H9 (cell line): ENCODE data around the gene KRT15. TPM values are rescaled to one million over a fixed set of nuclear protein-coding genes. Genes with fewer than 3 reads are reported as not detected.

Source experiments
- DNase-seq: peaks from one replicate; pipeline ENCODE4 v3.0.0-alpha.2; 2017
- H2AFZ ChIP-seq: one replicate; pipeline ENCODE4 v1.6.1; 2013; ENCODE audit warnings: mild to moderate bottlenecking, low read length, control low read depth, moderate library complexity
- H2AK5ac ChIP-seq: 2 replicates; pipeline ENCODE4 v1.6.1; 2013; ENCODE audit warnings: low read length, control low read depth, mixed read lengths; ENCODE audit not compliant: insufficient read length
- H2BK120ac ChIP-seq: one replicate; pipeline ENCODE4 v1.6.1; 2013; ENCODE audit warnings: low read depth, mild to moderate bottlenecking, low read length, control low read depth, inconsistent platforms; ENCODE audit not compliant: poor library complexity, severe bottlenecking
- H2BK12ac ChIP-seq: 2 replicates; pipeline ENCODE4 v1.6.1; 2013; ENCODE audit warnings: low read length, control low read depth, mixed read lengths, low read depth; ENCODE audit not compliant: insufficient read length
- H2BK15ac ChIP-seq: 2 replicates; pipeline ENCODE4 v1.6.1; 2013; ENCODE audit warnings: low read depth, low read length, control low read depth
- H2BK20ac ChIP-seq: one replicate; pipeline ENCODE4 v1.6.1; 2013; ENCODE audit warnings: low read depth, mild to moderate bottlenecking, low read length, control low read depth, inconsistent platforms; ENCODE audit not compliant: poor library complexity, severe bottlenecking
- H2BK5ac ChIP-seq: 2 replicates; pipeline ENCODE4 v1.6.1; 2013; ENCODE audit warnings: low read length, control low read depth, mixed read lengths; ENCODE audit not compliant: insufficient read length
- H3K14ac ChIP-seq: 2 replicates; pipeline ENCODE4 v1.6.1; 2013; ENCODE audit warnings: low read length, control low read depth; ENCODE audit not compliant: insufficient read depth
- H3K18ac ChIP-seq: 2 replicates; pipeline ENCODE4 v1.6.1; 2013; ENCODE audit warnings: low read depth, mild to moderate bottlenecking, mixed read lengths, low read length, control low read depth; ENCODE audit not compliant: insufficient read length
- H3K23ac ChIP-seq: 2 replicates; pipeline ENCODE4 v1.6.1; 2013; ENCODE audit warnings: low read length, control low read depth, mixed read lengths, low read depth; ENCODE audit not compliant: insufficient read length
- H3K23me2 ChIP-seq: 2 replicates; pipeline ENCODE4 v1.6.1; 2013; ENCODE audit warnings: low read depth, mild to moderate bottlenecking, mixed read lengths, low read length, control low read depth; ENCODE audit not compliant: insufficient read length, poor library complexity, severe bottlenecking
- H3K27ac ChIP-seq: 2 replicates; pipeline ENCODE4 v1.5.1; 2013; ENCODE audit warnings: low read length, control low read depth, mixed read lengths, low read depth; ENCODE audit not compliant: insufficient read length
- H3K27me3 ChIP-seq: 2 replicates; pipeline ENCODE4 v1.6.1; 2013; ENCODE audit warnings: low read length, control low read depth, inconsistent platforms; ENCODE audit not compliant: insufficient read depth
- H3K4ac ChIP-seq: 2 replicates; pipeline ENCODE4 v1.6.1; 2013; ENCODE audit warnings: low read depth, mild to moderate bottlenecking, control low read depth, inconsistent platforms, low read length, moderate library complexity
- H3K4me1 ChIP-seq: 2 replicates; pipeline ENCODE4 v1.6.1; 2013; ENCODE audit warnings: low read length, control low read depth, inconsistent platforms; ENCODE audit not compliant: insufficient read depth
- H3K4me2 ChIP-seq: 2 replicates; pipeline ENCODE4 v1.6.1; 2013; ENCODE audit warnings: low read length, control low read depth, mixed read lengths; ENCODE audit not compliant: insufficient read length, insufficient read depth
- H3K56ac ChIP-seq: 2 replicates; pipeline ENCODE4 v1.6.1; 2013; ENCODE audit warnings: low read depth, mild to moderate bottlenecking, mixed read lengths, low read length, control low read depth; ENCODE audit not compliant: insufficient read length
- H3K79me1 ChIP-seq: 2 replicates; pipeline ENCODE4 v1.6.1; 2013; ENCODE audit warnings: low read depth, mild to moderate bottlenecking, moderate library complexity, low read length, control low read depth, inconsistent platforms; ENCODE audit not compliant: insufficient read depth, poor library complexity, severe bottlenecking
- H3K79me2 ChIP-seq: 2 replicates; pipeline ENCODE4 v1.6.1; 2013; ENCODE audit warnings: low read length, control low read depth, inconsistent platforms; ENCODE audit not compliant: insufficient read depth
- H3K9ac ChIP-seq: 2 replicates; pipeline ENCODE4 v1.6.1; 2013; ENCODE audit warnings: low read length, control low read depth, mixed read lengths; ENCODE audit not compliant: insufficient read length; ENCODE audit errors: extremely low read depth
- H3K9me3 ChIP-seq: one replicate; pipeline ENCODE4 v1.6.1; 2013; ENCODE audit warnings: low read depth, low read length, inconsistent platforms; ENCODE audit not compliant: control insufficient read depth
- H3T11ph ChIP-seq: one replicate; pipeline ENCODE4 v1.6.1; 2013; ENCODE audit warnings: mild to moderate bottlenecking, low read length, control low read depth, inconsistent platforms
- H4K20me1 ChIP-seq: one replicate; pipeline ENCODE4 v1.6.1; 2013; ENCODE audit not compliant: control insufficient read depth, insufficient read length, insufficient read depth
- H4K5ac ChIP-seq: 2 replicates; pipeline ENCODE4 v1.6.1; 2013; ENCODE audit warnings: low read depth, mild to moderate bottlenecking, mixed read lengths, low read length, control low read depth; ENCODE audit not compliant: insufficient read length
- H4K8ac ChIP-seq: replicated peaks from 2 replicates; pipeline ENCODE4 v1.6.1; 2013; ENCODE audit warnings: low read length, control low read depth, mixed read lengths, low read depth; ENCODE audit not compliant: insufficient read length
- H4K91ac ChIP-seq: 2 replicates; pipeline ENCODE4 v1.6.1; 2013; ENCODE audit warnings: low read depth, mild to moderate bottlenecking, moderate library complexity, mixed read lengths, low read length, control low read depth; ENCODE audit not compliant: insufficient read length
- H3K27ac Mint-ChIP-seq, 3 experiments: 2 replicates in 2 of 3; 3 replicates in 1 of 3; pipeline ENCODE4 v1.8.0; 2020 to 2021; ENCODE audit warnings: mixed read lengths in 3 of 3, mild to moderate bottlenecking in 1 of 3, moderate library complexity in 1 of 3
- H3K27me3 Mint-ChIP-seq: 2 replicates; pipeline ENCODE4 v1.8.0; 2021; ENCODE audit warnings: low read depth, mild to moderate bottlenecking, moderate library complexity, mixed read lengths
- H3K36me3 Mint-ChIP-seq, 3 experiments: 2 replicates in 2 of 3; 3 replicates in 1 of 3; pipeline ENCODE4 v1.8.0; 2020 to 2021; ENCODE audit warnings: low read depth in 3 of 3, mixed read lengths in 3 of 3; ENCODE audit not compliant: insufficient read depth in 1 of 3
- H3K4me1 Mint-ChIP-seq, 2 experiments: 2 replicates each; pipeline ENCODE4 v1.8.0; 2020; ENCODE audit warnings: mixed read lengths in 2 of 2
- H3K4me3 Mint-ChIP-seq, 2 experiments: 2 replicates in 1 of 2; 3 replicates in 1 of 2; pipeline ENCODE4 v1.8.0; 2020 to 2021; ENCODE audit warnings: mild to moderate bottlenecking in 2 of 2, mixed read lengths in 2 of 2, moderate library complexity in 1 of 2
- H3K9me3 Mint-ChIP-seq, 2 experiments: 2 replicates in 1 of 2; 3 replicates in 1 of 2; pipeline ENCODE4 v1.8.0; 2020; ENCODE audit warnings: mild to moderate bottlenecking in 2 of 2, mixed read lengths in 2 of 2, moderate library complexity in 1 of 2
- WGBS: extraction: QIAGEN DNeasy Blood & Tissue Kit; methylation state at CpG from one replicate; pipeline ENCODE4 v1.1.7; 2013; ENCODE audit warnings: missing lambda C conversion rate, low lambda C conversion rate, mixed read lengths; ENCODE audit not compliant: insufficient read length; ENCODE audit errors: extremely low coverage; 5-methylcytosine and 5-hydroxymethylcytosine counted together
- total RNA-seq: library from RNA; stranded (reverse); gene quantifications from 2 replicates; pipeline ENCODE4 v1.2.1, GENCODE V29; 2021
- TF ChIP-seq, protein P1 (sequence below): fragments of 200-600 bp; sonication (generic); conservative IDR thresholded peaks from 3 replicates; pipeline ENCODE4 v1.8.0; 2021; ENCODE audit warnings: antibody characterized with exemption, mild to moderate bottlenecking

Gene KRT15
- total RNA-seq, 1 experiment from 2014 or later = 0.87 TPM

DNA sequence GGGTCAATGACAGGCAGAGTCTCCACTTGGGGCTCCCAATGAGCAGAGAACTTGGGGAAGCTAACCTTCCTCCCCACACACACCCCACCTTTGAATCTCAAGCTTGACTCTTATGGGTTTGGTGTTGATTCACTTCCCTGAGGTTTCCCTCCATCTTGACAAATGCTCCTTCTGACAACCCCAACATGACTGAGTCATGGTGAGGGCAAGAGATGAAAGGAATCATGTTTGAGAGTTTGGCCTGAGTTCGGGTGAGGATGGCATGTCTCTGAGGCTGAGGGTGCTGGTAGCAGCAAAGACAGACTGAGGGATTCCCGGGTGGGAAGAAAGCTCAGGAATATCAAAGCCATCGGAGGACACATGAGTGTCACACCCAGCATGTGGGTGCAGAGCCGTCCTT is 34.5 kb upstream of the KRT15 start:
- Histone ChIP-seq H3K79me1 (no peaks in the 10 kb centered on the region), H2BK5ac (no peak overlapping the region), H3K4me2 (no peak overlapping the region), H3K14ac (no peak overlapping the region), H2AFZ (no peak overlapping the region), H3K4me1 (no peaks in the 10 kb centered on the region), H3K4ac (no peak overlapping the region), H3K27me3 (no peaks in the 10 kb centered on the region), H2BK15ac (no peak overlapping the region), H2BK12ac (no peak overlapping the region), H4K8ac (no peak overlapping the region), H3K9ac (no peak overlapping the region), H3K27ac (no peak overlapping the region), H3K9me3 (no peaks in the 10 kb centered on the region), H3K79me2 (no peaks in the 10 kb centered on the region), H2BK20ac (no peak overlapping the region), H4K20me1 (no peaks in the 10 kb centered on the region), H4K91ac (no peak overlapping the region), H4K5ac (no peak overlapping the region), H3K23ac (no peak overlapping the region), H2BK120ac (no peak overlapping the region), H3K18ac (no peak overlapping the region), H3T11ph (no peak overlapping the region), H2AK5ac (no peak overlapping the region), H3K23me2 (no peaks in the 10 kb centered on the region), H3K56ac (no peak overlapping the region)
- no peaks in the 10 kb centered on the region for H3K9me3 Mint-ChIP-seq
- H3K4me3 Mint-ChIP-seq = no peak overlapping the region
- no peaks in the 10 kb centered on the region for H3K36me3 Mint-ChIP-seq
- H3K27ac Mint-ChIP-seq = no peak overlapping the region; a peak in 1 of 7 replicates
- WGBS = no CpG with 5 or more reads among the region's 4 CpGs
- peaks cover 14% of the 10 kb centered on the region for H3K27me3 Mint-ChIP-seq
- TF ChIP-seq, protein P1, sequence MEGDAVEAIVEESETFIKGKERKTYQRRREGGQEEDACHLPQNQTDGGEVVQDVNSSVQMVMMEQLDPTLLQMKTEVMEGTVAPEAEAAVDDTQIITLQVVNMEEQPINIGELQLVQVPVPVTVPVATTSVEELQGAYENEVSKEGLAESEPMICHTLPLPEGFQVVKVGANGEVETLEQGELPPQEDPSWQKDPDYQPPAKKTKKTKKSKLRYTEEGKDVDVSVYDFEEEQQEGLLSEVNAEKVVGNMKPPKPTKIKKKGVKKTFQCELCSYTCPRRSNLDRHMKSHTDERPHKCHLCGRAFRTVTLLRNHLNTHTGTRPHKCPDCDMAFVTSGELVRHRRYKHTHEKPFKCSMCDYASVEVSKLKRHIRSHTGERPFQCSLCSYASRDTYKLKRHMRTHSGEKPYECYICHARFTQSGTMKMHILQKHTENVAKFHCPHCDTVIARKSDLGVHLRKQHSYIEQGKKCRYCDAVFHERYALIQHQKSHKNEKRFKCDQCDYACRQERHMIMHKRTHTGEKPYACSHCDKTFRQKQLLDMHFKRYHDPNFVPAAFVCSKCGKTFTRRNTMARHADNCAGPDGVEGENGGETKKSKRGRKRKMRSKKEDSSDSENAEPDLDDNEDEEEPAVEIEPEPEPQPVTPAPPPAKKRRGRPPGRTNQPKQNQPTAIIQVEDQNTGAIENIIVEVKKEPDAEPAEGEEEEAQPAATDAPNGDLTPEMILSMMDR = no peak
- DNase-seq = no peak
- peaks cover 15 to 23% of the 10 kb centered on the region in 2 experiments for H3K4me1 Mint-ChIP-seq
